CD4-positive, alpha-beta T cell treated with Interleukin-15 for 4 hours (primary cell): ENCODE results near the gene STAT5B.
A peak's percentile ranks its signal among the peaks of the same experiment; 100 is the strongest.
"Not testable (repeated sequence)": the region's sequence is repeated elsewhere in the genome, so short reads cannot be mapped to it uniquely, and the experiment has no call there.

Experiments
- DNase-seq: peaks from one replicate; pipeline ENCODE4 v3.0.0-alpha.2; 2020; ENCODE audit warnings: low spot score

STAT5B gene

DNA sequence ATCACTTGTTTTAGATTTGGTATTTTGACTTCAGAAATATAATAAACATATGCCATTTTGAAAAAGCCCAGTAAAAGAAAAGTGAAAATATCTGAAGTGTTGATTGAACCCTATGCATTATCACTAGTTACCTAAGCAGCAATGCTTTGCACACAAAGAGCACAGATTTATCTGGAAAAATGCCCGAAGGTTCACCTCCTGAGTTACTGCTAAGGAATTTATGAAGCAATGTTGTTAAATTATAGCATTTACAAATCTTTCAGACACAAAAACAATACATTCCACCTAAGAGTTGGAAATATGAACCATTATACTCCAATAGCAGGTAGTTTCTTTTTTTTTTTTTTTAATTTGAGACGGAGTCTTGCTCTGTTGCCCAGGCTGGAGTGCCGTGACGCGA lies 43.0 kb downstream of the STAT5B start:
- DNase-seq: no peak

GRCh38 chr17:42230225-42230624 lies 46.0 kb downstream of the STAT5B start:
- DNase-seq: no peak

GRCh38 chr17:42227849-42228700 lies 48.1 kb downstream of the STAT5B start:
- DNase-seq: no peak

DNA sequence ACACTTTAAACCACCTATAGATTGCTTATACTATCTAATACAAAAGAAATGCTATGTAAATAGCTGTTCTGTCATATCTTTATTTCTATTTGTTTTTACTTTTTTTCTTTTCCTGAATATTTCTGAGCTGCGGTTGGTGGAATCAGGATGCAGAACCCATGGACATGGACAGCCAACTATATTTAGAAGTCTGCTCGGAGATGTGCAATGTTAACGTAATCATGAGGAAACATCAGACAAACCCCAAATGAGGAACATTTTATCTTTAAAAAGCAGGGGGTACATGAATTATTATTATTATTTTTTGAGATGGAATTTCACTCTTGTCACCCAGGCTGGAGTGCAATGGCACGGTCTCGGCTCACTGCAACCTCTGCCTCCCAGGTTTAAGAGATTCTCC lies 50.5 kb downstream of the STAT5B start:
- DNase-seq: no peak

DNA sequence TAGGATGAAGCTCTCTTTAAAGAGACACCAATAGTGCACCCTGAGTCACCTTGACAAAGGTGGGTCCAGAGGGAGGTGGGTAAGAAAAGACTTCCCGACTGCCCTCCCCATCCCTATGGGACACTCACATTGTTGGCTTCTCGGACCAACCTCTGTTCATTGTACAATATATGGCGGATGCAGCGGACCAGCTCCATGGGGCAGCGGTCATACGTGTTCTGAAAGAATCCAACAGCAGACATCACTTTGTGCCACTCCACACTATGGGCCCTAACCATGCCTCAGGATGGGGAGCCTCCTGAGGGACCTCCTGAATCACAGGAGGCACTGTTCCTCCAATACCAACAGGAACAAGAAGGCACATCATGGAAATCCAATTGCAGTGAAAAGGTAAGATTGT lies 51.5 kb downstream of the STAT5B start:
- no peak for DNase-seq

DNA sequence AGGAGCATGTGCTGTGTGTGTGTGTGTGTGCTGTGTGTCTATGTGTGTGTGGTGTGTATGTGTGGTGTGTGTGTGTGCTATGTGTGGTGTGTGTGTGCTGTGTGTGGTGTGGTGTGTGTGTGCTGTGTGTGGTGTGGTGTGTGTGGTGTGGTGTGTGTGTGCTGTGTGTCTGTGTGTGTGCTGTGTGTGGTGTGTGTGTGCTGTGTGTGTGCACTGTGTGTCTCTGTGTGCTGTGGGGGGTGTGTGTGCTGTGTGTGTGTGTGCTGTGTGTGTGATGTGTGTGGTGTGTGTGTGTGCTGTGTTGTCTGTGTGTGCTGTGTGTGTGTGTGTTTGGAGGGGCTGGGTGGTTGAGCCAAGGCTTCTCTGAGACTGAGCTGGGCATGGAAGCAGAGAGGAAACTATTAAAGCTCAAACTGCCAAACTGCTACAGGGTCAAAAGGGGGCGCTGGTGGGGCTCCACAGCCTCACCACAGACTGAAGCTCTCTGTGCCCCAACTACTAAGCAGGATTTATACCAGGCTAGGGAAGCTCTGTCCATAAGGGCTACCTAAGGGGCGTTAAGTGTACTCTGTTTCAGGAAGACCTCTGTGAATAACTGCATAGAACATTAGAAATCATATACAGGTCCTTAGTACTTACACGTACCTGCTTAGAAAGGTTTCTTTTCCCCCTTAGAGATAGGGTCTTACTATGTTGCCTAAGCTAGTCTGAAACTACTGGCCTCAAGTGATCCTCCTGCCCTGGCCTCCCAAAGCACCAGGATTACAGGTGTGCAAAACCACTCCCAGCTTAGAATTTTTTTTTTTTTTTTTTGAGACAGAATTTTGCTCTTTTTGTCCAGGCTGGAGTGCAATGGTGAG lies 54.1 kb downstream of the STAT5B start:
- DNase-seq: peak; percentile 57

DNA sequence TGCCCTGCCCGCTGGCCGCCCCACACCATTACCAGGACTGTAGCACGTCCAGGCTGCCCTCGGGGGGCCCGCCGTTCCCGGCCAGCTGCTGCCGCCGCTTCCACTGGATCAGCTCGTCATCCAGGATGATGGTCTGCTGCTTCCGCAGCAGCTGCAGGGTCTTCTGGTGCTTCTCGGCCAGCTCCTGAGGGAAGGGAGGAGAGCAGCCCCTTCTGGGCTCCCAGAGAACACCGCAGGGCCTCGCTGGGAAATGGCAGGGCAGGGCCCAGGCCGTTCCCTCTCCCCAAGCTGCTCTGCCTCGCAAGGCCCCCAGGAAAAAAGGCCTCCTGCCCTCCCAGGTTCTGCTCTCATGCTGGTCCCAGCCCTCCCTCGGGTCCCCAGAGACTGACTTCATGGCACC lies 56.9 kb downstream of the STAT5B start:
- DNase-seq: not testable (repeated sequence)

DNA sequence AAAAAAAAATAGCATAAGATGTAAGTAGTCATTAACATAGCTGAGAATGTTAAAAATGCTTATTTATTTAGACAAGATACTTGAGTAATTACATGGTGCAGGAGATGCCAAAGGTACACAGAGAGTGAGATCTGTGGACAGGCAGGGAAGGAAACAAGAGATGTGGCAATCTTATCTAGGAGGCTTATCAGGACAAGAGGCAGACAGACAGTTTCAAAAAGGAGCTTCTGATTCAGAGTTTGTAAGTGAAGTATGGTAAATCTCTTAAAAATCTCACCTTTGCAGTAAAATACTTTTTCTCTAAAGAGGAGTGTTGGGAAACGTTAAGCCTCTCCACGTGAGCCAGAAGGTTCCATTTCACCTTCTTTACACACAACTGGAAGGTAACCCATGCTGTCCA lies 62.0 kb downstream of the STAT5B start:
- no peak for DNase-seq

GRCh38 chr17:42212382-42212781 lies 63.8 kb downstream of the STAT5B start:
- no peak for DNase-seq

GRCh38 chr17:42211921-42212341 lies 64.3 kb downstream of the STAT5B start:
- not testable (repeated sequence) for DNase-seq

DNA sequence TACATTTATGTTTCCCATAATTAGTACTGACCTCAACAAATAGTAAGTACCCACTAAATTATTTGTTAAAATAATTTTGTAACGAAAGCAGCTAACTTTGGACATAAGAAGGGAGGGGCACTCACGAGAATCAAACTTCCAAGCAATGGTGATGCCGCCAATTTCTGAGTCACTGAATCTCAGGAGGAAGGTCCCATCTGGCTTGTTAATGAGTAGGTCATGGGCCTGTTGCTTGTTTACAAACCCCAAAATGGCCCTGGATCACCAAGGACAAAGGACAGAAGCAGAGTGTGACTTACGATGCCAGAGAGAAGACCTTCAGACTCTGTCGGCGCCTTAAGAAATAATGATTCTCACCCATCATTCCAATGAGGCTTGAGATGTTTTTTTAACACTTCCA lies 66.1 kb downstream of the STAT5B start:
- DNase-seq: no peak

DNA sequence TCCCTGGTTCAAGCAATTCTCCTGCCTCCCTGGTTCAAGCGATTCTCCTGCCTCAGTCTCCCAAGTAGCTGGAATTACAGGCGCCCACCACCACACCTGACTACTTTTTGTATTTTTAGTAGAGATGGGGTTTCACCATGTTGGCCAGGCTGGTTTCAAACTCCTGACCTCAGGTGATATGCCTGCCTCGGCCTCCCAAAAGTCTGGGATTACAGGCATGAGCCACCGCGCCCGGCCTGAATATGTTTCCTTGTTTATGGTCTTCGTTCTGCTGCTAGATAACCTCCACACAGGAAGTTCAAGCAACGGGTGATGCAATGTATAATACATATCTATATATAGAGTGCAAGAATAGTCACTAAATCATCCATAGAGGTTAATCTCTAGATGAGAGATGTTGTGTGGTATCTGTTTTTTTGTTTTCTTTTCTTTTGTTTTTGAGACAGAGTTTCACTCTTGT lies 70.0 kb downstream of the STAT5B start:
- not testable (repeated sequence) for DNase-seq

DNA sequence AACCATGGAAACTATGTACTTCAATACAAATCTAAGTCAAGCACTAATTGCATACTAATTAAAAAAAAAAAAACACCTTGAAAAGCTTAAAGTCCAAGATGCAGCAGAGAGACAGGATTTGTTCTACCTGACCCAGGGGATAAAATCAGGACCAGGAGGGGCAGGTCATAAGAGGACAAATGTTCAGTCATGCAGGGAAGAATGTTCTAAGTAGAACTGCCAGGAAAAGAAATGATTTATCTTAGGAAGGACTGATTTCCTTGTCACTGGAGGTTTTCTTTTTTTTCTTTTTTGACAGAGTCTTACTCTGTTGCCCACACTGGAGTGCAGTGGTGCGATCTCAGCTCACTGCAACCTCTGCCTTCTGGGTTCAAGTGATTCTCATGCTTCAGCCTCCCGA lies 72.8 kb downstream of the STAT5B start:
- no peak for DNase-seq

GRCh38 chr17:42202696-42203095 lies 73.5 kb downstream of the STAT5B start:
- no peak for DNase-seq

GRCh38 chr17:42202159-42202558 lies 74.0 kb downstream of the STAT5B start:
- no peak for DNase-seq

DNA sequence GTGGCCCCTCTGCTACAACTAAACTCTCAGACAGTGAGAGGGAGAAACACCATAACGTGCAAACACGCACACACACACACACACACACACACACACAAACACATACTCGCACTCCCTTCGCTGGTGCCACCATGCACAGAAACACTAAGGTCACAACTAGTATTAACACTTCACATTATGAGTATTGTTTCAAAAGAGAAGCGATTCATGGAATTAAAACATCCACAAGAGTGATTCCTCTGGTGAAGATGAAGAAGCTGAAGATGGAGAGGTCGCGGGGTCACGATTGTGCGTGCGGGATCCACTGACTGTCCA lies 74.8 kb downstream of the STAT5B start:
- no peak for DNase-seq

- no peak for DNase-seq
Observed at GRCh38 chr17:42200706-42201457, 75.3 kb downstream of the STAT5B start.

DNA sequence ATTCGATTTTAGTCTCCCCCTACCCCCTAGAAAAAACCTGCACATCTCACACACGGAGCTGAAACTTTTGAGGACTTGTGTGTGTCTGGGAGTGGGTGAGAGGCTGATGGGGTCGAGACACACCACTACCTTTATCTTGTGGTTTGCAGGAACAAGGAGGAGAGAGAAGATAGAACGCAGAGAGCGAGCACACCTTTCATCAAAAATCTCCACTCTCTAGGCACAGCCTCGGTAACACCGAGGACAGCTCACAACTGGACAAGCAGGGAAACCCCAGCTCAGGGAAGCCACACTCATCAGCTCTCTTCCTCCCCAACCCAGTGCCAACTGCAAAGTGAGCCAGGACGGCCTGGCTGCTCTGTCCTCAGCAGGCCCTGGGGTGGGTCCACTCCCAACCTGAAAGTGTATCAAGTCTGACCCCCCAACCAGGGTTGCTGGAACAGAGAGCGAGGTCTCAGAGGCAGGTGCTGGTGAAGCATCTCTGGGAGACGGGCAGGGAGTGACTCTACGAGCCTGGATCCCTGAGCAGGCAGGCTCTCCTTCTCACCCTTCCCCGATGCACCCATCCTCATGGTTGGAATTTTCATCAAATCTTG lies 76.7 kb downstream of the STAT5B start:
- no peak for DNase-seq

- DNase-seq: peak; percentile 13
Observed at GRCh38 chr17:42198897-42199296, 77.3 kb downstream of the STAT5B start.

DNA sequence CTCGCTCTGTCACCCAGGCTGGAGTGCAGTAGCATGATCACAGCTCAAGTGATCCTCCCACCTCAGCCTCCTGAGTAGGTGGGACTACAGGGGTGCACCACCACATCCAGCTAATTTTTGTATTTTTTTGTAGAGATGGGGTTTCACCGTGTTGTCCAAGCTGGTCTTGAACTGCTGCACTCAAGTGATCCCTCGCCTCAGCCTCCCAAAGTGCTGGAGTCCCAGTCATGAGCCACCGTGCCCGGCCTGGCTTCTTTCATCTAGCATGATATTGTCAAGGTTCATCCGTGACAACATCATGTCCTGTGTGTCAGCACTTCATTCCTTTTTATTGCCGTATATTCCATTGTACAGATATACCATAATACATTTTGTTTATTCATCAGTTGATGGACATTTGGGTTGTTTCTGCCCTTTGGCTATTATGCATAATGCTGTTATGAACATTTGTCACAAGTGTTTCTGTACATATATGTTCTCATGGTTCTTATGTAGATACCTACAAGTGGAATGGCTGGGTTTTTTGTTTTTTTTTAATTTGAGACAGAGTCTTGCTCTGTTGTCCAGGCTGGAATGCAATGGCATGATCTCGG lies 78.5 kb downstream of the STAT5B start:
- no peak for DNase-seq
